ENCODE data around the gene RAD50.

The RAD50 gene

DNA sequence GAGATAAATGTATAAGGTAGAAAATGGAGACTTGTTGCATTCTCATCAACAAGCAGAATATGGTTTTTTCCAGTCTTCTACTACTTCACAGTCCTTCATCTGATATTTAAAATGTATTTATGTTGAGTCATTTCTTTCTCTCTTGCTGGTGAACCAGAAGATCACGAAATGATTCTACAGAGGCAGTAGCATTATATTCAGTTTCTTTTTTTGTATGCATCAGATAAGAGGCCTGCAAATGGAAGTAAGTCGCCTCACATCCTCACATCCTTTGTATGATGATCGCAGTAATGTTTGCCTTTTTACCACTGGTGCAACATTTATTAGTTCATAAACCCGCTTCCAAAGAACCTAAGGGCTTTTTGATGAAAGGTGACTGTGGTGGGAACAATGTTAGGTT, 79.1 kb downstream of the RAD50 start:
- DNase-seq: no peak

DNA sequence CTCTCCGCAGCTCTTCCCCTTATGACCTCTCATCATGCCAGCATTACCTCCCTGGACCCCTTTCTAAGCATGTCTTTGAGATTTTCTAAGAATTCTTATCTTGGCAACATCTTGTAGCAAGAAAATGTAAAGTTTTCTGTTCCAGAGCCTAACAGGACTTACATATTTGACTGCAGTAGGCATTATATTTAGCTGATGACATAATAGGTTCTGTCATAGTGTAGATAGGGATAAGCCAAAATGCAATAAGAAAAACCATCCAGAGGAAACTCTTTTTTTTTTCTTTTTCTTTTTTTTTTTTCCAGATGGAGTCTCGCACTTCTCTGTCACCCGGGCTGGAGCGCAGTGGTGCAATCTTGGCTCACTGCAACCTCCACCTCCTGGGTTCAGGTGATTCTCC, 80.5 kb downstream of the RAD50 start:
- DNase-seq: no peak

DNA sequence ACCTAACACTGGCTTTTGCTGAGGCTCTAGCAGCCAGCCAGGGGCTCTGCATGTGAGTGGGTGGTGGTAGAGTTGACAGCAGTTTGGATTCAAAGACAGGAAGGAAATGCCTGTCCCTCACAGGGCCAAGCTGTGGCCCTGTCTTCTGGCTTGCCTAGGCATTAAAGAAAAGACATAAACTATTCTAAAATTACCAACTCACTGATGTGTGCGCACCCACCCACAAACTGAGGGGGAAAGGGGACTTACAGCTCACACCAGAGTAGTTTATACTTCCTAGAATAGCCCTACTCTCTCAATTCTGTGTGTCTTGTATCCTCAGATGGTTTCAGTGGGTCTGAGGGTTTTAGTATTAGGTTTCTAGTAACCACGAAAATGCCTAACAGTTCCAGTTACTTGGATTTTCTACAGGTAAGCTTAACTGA, 82.9 kb downstream of the RAD50 start:
- no peak for DNase-seq

DNA sequence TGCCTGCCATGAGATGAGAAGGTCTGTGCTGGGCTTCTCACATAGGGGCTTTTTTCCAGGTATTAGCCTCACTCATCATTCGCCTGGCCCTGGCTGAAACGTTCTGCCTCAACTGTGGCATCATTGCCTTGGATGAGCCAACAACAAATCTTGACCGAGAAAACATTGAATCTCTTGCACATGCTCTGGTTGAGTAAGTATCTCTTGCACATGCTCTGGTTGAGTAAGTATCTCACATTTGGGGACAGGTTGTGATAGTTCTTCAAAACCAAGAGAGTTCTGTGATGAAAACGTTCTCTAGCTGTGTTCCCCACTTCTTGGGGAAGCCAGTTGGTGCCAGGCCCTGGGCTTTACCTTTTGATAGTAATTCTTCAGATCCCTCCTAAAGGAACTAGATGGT, 83.8 kb downstream of the RAD50 start:
- DNase-seq: no peak

DNA sequence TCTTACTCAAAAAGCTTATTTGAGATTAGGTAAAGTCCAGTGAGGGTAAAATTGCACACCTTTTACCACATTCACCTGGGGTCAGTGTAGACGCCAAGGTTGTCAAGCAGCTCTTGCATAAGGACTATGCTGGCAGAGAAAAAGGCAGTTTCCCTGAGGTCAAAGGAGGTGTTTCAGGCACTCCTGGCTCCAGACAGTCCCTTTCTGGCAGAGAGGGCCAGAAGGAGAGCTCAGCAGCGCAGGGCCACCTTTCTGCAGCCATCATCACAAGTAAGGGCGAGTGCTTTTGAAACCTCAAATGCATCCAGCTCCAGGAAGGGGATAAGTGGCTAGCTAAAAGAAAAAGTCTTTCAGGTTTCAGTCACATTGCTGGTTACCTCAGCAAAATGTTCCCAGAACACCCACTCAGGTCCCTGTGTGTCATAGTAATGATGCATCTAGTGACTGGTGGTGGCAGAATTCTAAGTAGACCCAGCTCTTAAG, 84.5 kb downstream of the RAD50 start:
- DNase-seq: no peak

DNA sequence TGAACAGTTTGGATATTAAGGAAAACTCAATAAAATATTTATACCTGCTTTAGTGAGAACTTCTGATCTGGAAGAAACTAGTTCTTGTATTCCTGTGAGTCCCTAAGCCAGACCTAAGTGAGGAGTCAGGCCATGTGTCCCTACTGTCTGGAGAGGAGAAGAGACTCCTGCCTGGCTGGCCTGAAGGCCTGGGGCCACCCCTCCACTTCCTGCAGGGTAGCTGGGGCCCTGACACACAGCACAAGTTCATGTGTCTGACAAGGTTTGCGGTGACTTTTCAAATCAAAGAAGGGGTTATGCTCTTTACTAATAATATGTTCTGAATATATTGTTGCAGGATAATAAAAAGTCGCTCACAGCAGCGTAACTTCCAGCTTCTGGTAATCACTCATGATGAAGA, 85.1 kb downstream of the RAD50 start:
- DNase-seq: no peak

DNA sequence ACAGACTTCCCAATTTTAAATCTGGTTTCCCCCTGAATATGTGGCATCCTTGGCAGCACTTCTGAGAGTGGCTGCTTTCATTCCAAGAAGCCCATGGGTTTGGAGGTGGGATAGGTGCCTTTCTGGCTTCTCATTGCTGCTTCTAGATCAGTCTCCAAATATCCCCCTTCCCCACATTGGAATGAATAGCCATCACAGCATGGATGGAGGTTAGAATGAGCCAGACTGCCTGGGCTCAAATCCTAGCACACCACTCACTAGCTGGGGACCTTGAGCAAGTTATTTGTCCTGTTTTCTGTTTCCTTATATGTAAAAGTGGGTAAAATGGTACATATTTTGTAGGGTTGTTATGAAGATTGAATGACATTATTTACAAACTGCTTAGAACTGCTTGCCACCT, 87.4 kb downstream of the RAD50 start:
- DNase-seq: no peak

DNA sequence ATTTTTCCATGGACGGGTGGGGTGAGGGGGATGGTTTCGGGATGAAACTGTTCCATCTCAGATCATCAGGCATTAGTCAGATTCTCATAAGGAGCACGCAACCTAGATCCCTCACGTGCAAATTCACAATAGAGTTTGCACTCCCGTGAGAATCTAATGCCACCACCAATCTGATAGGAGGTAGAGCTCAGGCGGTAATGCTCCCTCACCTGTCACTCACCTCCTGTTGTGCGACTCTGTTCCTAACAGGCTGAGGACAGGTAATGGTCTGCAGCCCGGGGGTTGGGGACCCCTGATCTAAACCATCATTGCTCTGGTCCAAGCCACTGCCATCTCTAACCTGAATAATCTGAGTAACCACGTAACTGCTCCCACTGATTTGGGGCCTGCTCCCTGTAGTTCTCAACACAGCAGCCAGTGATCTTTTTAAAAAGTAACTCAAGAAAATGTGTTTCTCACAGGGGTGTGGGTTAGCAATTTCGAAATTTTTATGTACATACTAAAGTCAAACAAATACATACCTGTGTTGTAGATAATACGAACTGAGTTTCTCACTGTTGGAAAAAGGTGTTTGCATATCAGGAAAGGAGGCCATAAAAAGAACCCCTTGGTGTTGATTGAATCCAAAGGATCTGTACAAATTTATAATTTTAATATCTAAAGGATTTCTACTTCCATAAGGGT, 89.9 kb downstream of the RAD50 start:
- DNase-seq: no peak

DNA sequence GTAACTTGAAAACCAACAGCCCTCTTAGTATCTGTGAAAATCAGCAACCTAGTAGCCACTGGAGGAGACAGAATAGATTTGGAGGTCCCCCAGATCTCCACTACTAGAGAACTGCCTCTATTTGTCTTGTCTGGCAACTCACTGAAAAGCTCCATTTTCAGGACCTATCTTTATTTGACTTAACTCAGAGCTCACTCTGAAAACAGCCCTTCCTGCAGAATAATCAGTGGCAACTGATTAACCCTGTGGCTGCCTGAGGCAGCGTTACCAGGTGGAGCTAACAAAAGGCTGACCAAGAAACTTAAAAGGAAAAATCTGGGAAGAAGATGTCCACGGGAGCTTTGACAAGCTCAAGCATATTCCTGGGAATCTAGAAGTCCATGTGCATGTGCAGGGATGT, 90.7 kb downstream of the RAD50 start:
- no peak for DNase-seq

DNA sequence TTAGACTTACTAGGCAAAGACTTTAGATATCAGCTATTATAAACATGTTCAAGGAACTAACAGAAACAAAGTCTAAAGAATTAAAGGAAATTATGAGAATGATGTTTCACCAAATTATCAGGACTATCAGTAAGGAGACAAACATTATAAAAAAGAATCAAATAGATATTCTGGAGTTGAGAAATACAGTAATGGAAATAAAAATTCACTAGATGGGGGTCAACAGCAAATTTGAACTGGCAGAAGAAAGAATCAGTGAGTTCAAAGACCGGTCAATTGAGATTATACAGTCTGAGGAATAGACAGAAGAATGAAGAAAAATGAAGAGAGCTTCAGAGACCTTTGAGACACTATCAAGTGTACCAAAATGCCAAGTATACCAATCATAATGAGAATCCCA, 91.6 kb downstream of the RAD50 start:
- no peak for DNase-seq

DNA sequence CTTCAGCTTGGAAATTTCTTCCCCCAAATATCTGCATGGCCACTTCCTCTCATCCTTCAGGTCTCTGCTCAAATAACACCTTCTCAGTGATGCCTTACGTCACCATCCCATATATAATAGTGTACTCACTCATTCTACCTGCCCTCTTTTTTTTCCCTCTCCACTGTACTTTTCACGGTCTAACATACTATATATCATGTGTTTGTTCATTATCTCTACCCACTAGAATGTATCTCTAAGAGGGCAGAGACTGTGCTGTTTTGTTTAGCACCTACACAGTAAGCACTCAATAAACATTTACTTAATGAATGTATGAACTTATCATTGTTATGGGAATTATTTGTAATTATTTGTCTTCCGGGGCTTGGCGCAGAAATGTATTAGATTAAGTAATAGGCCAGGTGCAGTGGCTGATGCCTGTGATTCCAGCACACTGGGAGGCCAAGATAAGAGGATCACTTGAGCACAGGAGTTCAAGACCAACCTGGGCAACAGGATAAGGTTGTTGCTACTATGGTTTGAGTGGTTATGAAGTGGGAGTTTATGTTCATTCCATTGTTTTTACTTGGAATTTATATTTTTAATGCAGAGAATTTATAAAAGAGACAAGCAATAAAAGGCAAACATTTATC, 95.2 kb downstream of the RAD50 start:
- no peak for DNase-seq

DNA sequence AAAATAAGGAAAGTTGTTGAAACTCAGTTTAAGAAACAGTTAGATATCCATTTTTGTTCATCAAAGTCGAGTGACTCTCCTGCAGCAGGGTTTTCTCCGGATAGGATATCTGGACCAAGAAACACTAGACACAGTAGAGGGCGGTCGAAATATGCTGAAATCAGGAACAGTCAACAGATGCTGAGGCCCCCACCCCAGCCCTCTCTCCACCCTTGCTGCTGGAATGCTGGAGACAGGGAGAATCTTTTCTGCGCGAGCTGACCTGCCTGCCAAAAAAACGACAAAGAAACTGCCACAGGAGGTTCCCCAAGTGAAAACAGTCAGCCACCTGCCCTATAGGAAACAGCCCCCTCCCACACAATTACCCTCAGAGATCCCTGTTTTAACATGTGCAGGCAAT, 96.9 kb downstream of the RAD50 start:
- no peak for DNase-seq

DNA sequence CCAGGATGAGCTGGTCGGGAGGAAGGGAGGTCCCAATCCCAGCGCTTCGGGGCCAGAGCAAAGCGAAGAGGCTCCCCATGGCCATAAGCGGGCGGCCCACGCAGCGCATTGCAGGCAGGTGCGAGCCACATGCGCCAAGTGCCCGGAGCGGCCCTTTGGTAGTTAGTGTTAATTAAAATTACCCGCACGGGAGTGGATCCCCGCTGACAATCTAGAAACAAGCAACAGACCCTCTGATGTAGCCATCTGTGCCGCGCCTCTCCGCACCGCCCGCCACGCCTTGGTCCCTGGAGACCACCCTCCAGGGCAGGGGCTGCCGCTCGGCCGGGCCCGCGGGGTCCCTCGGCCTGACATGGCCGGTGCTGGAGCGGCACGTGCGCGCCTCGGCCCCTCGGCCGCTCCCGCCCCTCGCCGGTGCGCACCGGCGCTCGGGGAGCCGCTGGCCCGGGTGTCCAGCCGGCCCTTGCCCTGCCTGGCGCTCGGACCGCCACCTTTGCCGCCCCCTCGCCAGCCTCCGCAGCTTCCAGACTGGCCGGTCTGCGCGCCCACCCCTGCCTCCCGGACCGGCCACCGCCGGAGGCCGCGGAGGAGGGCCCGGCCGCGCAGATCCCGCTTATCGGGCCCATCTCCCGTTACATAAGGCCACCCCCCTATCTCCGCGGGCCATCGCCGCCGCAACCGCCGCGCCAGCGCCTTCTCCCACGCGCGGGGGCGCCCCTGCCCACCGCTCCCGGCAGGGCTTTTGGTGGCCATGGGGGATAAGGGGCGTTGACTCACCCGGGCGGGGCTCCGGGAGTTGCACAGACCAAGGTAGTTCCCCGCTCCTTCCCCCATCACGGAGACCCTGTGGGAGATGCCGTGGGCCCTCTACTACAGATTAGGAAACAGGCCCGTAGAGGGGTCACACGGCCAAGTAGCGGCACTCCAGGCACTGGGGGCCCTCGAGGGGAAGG, 99.3 kb downstream of the RAD50 start:
- DNase-seq: peak; percentile 76

DNA sequence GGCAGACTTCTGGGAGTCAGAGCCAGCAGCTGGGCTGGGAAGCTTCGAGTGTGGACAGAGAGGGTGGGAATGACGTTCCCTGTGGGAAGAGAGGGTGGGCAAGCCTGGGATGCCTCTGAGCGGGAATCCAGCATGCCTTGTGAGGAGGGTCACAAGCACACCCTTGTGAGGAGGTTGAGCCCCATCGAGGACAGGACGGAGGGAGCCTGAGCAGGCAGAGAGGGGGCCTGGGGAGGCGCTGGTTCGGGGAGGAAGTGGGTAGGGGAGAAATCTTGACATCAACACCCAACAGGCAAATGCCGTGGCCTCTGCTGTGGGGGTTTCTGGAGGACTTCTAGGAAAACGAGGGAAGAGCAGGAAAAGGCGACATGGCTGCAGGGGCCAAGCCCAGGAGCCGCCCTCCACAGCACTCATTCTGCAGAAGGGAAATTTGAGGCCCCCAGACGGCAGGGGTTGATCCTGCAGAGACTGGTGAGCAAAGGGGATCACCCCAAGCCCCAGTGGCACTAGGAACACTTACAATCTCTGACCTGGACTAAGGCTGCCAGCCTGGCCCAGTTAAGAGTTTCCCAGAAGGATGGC, 100.1 kb downstream of the RAD50 start:
- DNase-seq: no peak

DNA sequence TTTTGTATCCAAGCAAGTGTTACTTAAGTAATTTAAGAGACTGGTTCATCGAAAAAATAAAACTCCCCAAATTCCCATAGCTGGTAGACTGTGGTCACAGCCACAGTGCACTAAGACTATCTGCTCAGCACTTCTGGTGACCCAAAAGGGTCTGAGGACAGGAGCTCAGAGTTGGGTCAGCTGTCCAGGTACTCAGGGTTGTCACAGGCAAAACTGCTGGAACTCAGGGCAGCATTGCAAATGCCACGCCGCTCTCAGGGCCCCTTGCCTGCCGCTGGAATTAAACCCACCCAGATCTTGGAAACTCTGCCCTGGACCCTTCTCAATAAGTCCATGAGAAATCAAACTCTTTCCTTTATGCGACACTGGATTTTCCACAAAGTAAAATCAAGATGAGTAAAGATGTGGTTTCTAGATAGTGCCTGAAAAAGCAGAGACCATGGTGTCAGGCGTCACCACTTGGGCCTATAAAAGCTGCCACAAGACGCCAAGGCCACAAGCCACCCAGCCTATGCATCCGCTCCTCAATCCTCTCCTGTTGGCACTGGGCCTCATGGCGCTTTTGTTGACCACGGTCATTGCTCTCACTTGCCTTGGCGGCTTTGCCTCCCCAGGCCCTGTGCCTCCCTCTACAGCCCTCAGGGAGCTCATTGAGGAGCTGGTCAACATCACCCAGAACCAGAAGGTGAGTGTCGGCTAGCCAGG, 101.1 kb downstream of the RAD50 start, which contains the start of gene IL13:
TSS of gene IL13 (plus strand) at position 498 of the 705 bp plus-strand sequence. CDS start at position 512, 14 bp downstream.
- DNase-seq: no peak

DNA sequence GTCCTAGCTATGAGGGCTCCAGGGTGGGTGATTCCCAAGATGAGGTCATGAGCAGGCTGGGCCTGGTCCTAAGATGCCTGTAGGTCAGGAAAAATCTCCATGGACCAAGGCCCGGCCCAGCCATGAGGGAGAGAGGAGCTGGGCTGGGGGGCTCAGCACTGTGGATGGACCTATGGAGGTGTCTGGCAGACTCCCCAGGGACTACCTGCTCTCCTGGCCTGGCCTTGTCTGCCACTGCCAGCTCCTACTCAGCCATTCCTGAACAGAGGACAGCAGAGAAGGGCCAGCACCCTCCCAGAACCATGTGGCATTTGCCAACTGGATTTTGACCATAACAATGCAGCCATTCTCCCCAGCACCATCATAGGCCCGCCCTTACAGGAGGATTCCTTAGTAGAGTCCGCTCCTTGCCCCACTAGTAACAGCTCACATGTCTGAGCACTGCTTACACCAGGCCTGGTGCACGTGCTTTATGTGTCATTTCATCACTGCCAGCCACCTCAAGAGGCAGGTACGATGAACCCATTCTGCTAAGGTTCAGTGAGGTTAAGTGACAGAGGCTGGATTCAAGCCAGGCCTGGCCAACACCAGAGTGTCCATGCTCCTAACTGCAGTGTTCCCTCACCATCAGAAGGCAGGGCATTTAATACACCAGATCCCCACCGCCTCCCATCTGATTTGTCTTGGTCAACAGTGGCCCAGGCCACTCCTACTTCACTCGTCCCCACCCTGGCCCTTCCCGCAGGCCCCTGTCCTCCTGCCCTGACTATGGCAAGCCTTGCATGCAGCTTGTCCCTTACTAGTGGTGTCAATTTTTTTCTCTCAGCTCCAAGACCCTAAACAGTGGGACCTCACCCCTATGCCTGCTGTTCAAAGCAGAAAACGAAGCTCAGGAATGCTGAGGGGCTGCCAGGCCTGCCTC, 101.9 kb downstream of the RAD50 start:
- DNase-seq: no peak

DNA sequence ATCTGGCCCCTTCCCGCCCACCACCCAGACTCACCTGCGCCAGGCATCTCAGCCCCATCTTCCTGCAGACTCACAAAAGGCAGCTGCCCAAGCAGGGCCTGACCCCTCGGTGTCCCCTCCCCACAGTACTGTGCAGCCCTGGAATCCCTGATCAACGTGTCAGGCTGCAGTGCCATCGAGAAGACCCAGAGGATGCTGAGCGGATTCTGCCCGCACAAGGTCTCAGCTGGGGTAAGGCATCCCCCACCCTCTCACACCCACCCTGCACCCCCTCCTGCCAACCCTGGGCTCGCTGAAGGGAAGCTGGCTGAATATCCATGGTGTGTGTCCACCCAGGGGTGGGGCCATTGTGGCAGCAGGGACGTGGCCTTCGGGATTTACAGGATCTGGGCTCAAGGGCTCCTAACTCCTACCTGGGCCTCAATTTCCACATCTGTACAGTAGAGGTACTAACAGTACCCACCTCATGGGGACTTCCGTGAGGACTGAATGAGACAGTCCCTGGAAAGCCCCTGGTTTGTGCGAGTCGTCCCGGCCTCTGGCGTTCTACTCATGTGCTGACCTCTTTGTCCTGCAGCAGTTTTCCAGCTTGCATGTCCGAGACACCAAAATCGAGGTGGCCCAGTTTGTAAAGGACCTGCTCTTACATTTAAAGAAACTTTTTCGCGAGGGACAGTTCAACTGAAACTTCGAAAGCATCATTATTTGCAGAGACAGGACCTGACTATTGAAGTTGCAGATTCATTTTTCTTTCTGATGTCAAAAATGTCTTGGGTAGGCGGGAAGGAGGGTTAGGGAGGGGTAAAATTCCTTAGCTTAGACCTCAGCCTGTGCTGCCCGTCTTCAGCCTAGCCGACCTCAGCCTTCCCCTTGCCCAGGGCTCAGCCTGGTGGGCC, 103.1 kb downstream of the RAD50 start:
- no peak for DNase-seq

DNA sequence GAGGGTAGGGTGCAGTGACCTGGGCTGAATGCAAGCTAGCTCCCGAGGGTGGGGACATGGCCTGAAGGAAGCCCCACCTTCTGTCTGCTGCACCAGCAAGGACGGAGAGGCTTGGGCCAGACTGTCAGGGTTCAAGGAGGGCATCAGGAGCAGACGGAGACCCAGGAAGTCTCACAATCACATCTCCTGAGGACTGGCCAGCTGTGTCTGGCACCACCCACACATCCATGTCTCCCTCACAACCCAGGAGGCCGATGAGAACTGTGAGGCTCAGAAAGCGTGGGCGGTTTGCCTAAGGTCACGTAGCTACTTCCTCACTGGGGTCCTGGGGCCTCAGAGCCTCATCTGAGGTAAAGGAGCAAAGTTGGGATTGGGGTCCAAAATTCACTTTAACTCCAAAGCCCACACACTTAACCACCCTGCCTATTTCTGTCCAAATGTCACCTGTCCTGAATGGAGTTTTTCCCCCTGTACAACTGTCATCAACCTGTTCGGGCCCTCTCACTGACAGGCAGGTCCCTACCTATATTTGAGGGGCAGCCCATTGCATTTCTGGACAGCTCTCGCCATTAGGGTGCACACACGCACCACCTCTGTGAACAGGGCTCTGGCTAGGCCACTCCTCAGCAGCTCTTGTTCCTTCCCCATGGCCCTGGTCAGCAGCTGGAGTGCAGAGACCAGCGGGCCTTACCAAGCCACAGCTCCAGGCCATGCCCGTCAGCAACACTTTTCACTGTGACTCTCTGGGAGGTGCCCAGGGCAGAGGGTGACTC, 104.6 kb downstream of the RAD50 start:
- DNase-seq: no peak

DNA sequence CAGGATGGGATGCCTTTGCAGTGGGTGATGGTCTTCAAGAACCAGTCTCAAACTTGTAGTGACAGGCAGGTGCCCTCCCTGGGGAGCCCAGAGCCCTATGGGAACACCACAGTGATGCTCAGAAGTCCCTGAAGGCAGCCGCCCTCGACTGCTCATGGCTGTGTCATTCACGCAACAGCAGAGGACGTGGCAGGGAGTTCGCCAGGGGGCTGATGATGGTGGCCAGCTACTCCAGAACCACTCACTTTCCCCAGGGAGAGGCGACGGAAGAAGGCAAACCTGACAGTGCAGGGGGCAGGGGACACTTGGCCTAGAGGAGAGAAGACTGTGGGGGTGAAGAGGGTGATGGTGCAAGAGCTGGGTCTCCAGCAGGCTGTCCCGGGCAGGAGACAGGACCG, 105.2 kb downstream of the RAD50 start:
- no peak for DNase-seq
